ENCODE measurements around the gene MAML3.
A peak's percentile ranks its signal among the peaks of the same experiment; 100 is the strongest.

Gene MAML3

GRCh38 chr4:139841464-139842195 lies 312.4 kb downstream of the MAML3 start:
- DNase-seq (ENCODE audit: low read depth): peak; percentile 87

GRCh38 chr4:139840773-139841172 lies 313.2 kb downstream of the MAML3 start:
- no peak for DNase-seq (ENCODE audit: low read depth)

GRCh38 chr4:139839403-139840031 lies 314.5 kb downstream of the MAML3 start:
- no peak for DNase-seq (ENCODE audit: low read depth)

- no peak for DNase-seq (ENCODE audit: low read depth)
Measured at GRCh38 chr4:139838811-139839210, 315.2 kb downstream of the MAML3 start.

- no peak for DNase-seq (ENCODE audit: low read depth)
Measured at GRCh38 chr4:139834981-139835391, 319.0 kb downstream of the MAML3 start.

GRCh38 chr4:139834226-139834662 lies 319.7 kb downstream of the MAML3 start:
- no peak for DNase-seq (ENCODE audit: low read depth)

GRCh38 chr4:139833151-139833910 lies 320.7 kb downstream of the MAML3 start:
- DNase-seq (ENCODE audit: low read depth): no peak

GRCh38 chr4:139828966-139829664 lies 324.9 kb downstream of the MAML3 start:
- DNase-seq (ENCODE audit: low read depth): no peak

GRCh38 chr4:139826426-139826825 lies 327.6 kb downstream of the MAML3 start:
- DNase-seq (ENCODE audit: low read depth): no peak

- DNase-seq (ENCODE audit: low read depth): no peak
Measured at GRCh38 chr4:139825523-139826014, 328.4 kb downstream of the MAML3 start.

GRCh38 chr4:139824882-139825522 lies 329.0 kb downstream of the MAML3 start:
- DNase-seq (ENCODE audit: low read depth): no peak

- DNase-seq (ENCODE audit: low read depth): no peak
Measured at GRCh38 chr4:139823746-139824145, 330.2 kb downstream of the MAML3 start.

- no peak for DNase-seq (ENCODE audit: low read depth)
Measured at GRCh38 chr4:139823345-139823744, 330.6 kb downstream of the MAML3 start.

GRCh38 chr4:139822391-139822790 lies 331.6 kb downstream of the MAML3 start:
- no peak for DNase-seq (ENCODE audit: low read depth)

- no peak for DNase-seq (ENCODE audit: low read depth)
Measured at GRCh38 chr4:139819082-139819481, 334.9 kb downstream of the MAML3 start.

- no peak for DNase-seq (ENCODE audit: low read depth)
Measured at GRCh38 chr4:139817657-139818452, 336.1 kb downstream of the MAML3 start.

GRCh38 chr4:139816856-139817255 lies 337.1 kb downstream of the MAML3 start:
- no peak for DNase-seq (ENCODE audit: low read depth)

GRCh38 chr4:139815778-139816601 lies 338.0 kb downstream of the MAML3 start:
- no peak for DNase-seq (ENCODE audit: low read depth)

- DNase-seq (ENCODE audit: low read depth): no peak
Measured at GRCh38 chr4:139814323-139815015, 339.5 kb downstream of the MAML3 start.

Measured in CMK (cell line).